ENCODE data around the gene HGF.

Gene HGF

DNA sequence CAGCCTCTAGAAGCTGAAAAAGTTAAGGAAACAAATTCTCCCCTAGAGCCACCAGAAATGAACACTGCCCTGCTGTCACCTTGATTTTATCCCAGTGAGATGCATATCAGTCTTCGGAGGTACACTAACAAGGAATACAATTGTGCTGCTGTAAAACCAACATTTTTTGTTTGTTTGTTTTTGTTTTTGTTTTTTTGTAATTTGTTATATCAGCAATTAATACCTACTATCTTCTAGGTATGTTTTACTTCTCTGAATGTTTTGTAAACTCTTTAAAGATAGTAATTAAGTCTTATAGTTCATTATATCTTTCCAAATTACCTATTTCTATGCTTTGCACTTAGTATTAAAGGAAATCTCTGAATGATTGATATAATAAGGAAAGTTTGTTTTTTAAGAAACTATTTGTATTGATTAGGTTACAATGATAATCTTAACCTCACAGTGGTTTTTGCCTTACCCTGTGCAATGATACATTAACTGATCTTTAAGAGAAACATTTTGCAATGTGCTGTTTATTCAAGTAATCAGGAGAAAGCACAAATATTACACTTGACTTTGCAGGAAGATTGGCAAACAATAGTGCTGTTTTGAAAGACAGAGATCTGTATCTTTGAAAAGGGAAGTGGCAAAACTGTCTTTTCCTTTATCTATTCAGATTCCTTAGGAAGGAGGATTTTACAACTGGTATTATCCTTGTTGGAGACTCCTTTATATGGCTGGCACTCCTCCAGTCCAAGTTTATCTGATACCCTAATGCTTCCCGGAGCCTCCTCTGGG lies 11.3 kb upstream of the HGF start:
- no peak overlapping the region for H3K27ac ChIP-seq (ENCODE audit: low read depth, low read length, poor library complexity, severe bottlenecking)
- no peak overlapping the region for H3K4me3 ChIP-seq (ENCODE audit: low read depth, low read length, poor library complexity, severe bottlenecking)
- H3K9me3 ChIP-seq (ENCODE audit: low read length) = no peaks in the 10 kb centered on the region
- no peak overlapping the region for H3K4me2 ChIP-seq (ENCODE audit: low read length)
- H3K36me3 ChIP-seq (ENCODE audit: insufficient read depth, low read length) = no peaks in the 10 kb centered on the region
- H3K27me3 ChIP-seq (ENCODE audit: insufficient read depth, low read length) = no peaks in the 10 kb centered on the region
- no peaks in the 10 kb centered on the region for H3K79me2 ChIP-seq (ENCODE audit: insufficient read depth, low read length)
- H4K20me1 ChIP-seq (ENCODE audit: insufficient read depth, low read length) = no peaks in the 10 kb centered on the region
- no peak overlapping the region for H3K9ac ChIP-seq (ENCODE audit: low read length)
- peaks cover 26% of the 10 kb centered on the region for H3K4me1 ChIP-seq (ENCODE audit: insufficient read depth, low read length, severe bottlenecking)
- no peak overlapping the region for H2AFZ ChIP-seq (ENCODE audit: low read length)
- no peaks in the 10 kb centered on the region for H3K9me2 ChIP-seq (ENCODE audit: low read depth, low read length)
- TF ChIP-seq EZH2 (IDR thresholded peaks at IDR 0.05; ENCODE audit: borderline replicate concordance, low read length) = no peak
- TF ChIP-seq, protein P1, sequence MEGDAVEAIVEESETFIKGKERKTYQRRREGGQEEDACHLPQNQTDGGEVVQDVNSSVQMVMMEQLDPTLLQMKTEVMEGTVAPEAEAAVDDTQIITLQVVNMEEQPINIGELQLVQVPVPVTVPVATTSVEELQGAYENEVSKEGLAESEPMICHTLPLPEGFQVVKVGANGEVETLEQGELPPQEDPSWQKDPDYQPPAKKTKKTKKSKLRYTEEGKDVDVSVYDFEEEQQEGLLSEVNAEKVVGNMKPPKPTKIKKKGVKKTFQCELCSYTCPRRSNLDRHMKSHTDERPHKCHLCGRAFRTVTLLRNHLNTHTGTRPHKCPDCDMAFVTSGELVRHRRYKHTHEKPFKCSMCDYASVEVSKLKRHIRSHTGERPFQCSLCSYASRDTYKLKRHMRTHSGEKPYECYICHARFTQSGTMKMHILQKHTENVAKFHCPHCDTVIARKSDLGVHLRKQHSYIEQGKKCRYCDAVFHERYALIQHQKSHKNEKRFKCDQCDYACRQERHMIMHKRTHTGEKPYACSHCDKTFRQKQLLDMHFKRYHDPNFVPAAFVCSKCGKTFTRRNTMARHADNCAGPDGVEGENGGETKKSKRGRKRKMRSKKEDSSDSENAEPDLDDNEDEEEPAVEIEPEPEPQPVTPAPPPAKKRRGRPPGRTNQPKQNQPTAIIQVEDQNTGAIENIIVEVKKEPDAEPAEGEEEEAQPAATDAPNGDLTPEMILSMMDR (IDR thresholded peaks at IDR 0.05; ENCODE audit: low read length) = no peak
- no peaks in the 10 kb centered on the region for H3F3A ChIP-seq (ENCODE audit: insufficient read depth, low read length)

DNA sequence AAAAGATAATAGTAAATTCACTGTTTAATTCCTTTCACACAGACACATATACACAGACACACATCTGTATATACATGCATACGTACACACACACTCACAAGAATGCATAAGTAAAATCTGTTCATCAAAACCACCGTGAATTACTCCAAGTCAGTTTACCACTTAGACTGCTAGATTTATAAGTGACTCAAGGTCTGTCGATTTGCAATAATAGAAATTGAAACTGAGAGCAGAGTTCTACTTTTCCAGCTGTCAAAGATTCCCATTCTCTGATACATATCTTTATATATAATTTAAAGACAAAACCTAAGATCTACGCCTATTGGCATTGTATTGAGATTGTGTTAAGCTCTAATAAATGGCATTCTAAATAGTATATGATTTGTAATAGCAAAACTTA lies 9.9 kb upstream of the HGF start:
- no peak overlapping the region for H3K27ac ChIP-seq (ENCODE audit: low read depth, low read length, poor library complexity, severe bottlenecking)
- H2AFZ ChIP-seq (ENCODE audit: low read length) = no peak overlapping the region
- peaks cover 26% of the 10 kb centered on the region for H3K4me1 ChIP-seq (ENCODE audit: insufficient read depth, low read length, severe bottlenecking)

DNA sequence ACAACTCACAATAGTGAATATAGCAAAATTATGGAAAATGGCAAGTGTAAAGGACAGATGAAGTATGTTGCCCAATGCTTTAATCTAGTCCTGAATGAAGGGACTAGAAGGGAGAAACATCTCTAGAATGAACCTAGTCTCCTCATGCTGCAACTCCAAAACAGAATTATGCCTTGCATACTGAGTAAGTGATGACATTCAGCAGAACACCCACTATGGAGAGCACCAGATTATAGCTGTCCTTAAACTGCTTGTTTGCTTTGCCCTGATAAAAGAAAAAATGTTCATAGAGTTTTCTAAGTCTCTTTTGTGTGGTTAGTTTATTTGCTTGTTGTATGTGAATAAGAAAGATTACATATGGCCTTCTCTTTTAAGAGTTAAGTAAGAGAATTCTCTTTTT lies 7.8 kb upstream of the HGF start:
- no peaks in the 10 kb centered on the region for H3K27me3 ChIP-seq (ENCODE audit: insufficient read depth, low read length)
- no peak overlapping the region for H3K9ac ChIP-seq (ENCODE audit: low read length)
- H3K4me1 ChIP-seq (ENCODE audit: insufficient read depth, low read length, severe bottlenecking) = peaks cover 21% of the 10 kb centered on the region
- no peak overlapping the region for H3K27ac ChIP-seq (ENCODE audit: low read depth, low read length, poor library complexity, severe bottlenecking)
- H3K9me2 ChIP-seq (ENCODE audit: low read depth, low read length) = no peaks in the 10 kb centered on the region
- no peaks in the 10 kb centered on the region for H3K9me3 ChIP-seq (ENCODE audit: low read length)
- no peak overlapping the region for H2AFZ ChIP-seq (ENCODE audit: low read length)
- no peak overlapping the region for H3K4me3 ChIP-seq (ENCODE audit: low read depth, low read length, poor library complexity, severe bottlenecking)
- H3F3A ChIP-seq (ENCODE audit: insufficient read depth, low read length) = no peaks in the 10 kb centered on the region
- H3K4me2 ChIP-seq (ENCODE audit: low read length) = no peak overlapping the region
- TF ChIP-seq, protein P1 (IDR thresholded peaks at IDR 0.05; ENCODE audit: low read length) = no peak
- TF ChIP-seq EZH2 (IDR thresholded peaks at IDR 0.05; ENCODE audit: borderline replicate concordance, low read length) = no peak
- no peaks in the 10 kb centered on the region for H3K79me2 ChIP-seq (ENCODE audit: insufficient read depth, low read length)
- no peaks in the 10 kb centered on the region for H3K36me3 ChIP-seq (ENCODE audit: insufficient read depth, low read length)
- H4K20me1 ChIP-seq (ENCODE audit: insufficient read depth, low read length) = no peaks in the 10 kb centered on the region

More for the DNA sequence above, 9.9 kb upstream of the HGF start:
- Histone ChIP-seq H3K4me3 (ENCODE audit: low read depth, low read length, poor library complexity, severe bottlenecking) (no peak overlapping the region), H3K9me3 (ENCODE audit: low read length) (no peaks in the 10 kb centered on the region), H3K36me3 (ENCODE audit: insufficient read depth, low read length) (no peaks in the 10 kb centered on the region), H3K9me2 (ENCODE audit: low read depth, low read length) (no peaks in the 10 kb centered on the region), H3F3A (ENCODE audit: insufficient read depth, low read length) (no peaks in the 10 kb centered on the region), H3K4me2 (ENCODE audit: low read length) (no peak overlapping the region), H4K20me1 (ENCODE audit: insufficient read depth, low read length) (no peaks in the 10 kb centered on the region), H3K27me3 (ENCODE audit: insufficient read depth, low read length) (no peaks in the 10 kb centered on the region), H3K9ac (ENCODE audit: low read length) (no peak overlapping the region), H3K79me2 (ENCODE audit: insufficient read depth, low read length) (no peaks in the 10 kb centered on the region)
- TF ChIP-seq EZH2 (IDR thresholded peaks at IDR 0.05; ENCODE audit: borderline replicate concordance, low read length) = no peak
- TF ChIP-seq, protein P1 (IDR thresholded peaks at IDR 0.05; ENCODE audit: low read length) = no peak

Measured in OCI-LY1 (cell line).